ENCODE results near the gene SH3TC1. TPM values are rescaled to one million over a fixed set of nuclear protein-coding genes. Genes with fewer than 3 reads are reported as not detected.

SH3TC1 gene
- total and polyA plus RNA-seq, 2 of the 13 experiments (the other 11 are each of a cell fraction or from before 2014, with no cell fraction given): 14.9 to 21.8 TPM

GRCh38 chr4:8158710-8159536 lies 40.2 kb upstream of the SH3TC1 start, which contains the start of gene ABLIM2 (continued):
- peak; percentile 84 for TF ChIP-seq GMEB1 (CRISPR knock-in tag; IDR thresholded peaks at IDR 0.05; ENCODE audit: borderline replicate concordance)
- peak; percentile 90; the same call in 1 of the 2 replicates for TF ChIP-seq ZNF572 (CRISPR knock-in tag; IDR thresholded peaks at IDR 0.05)
- peak; percentile 36; the same call in 1 of the 2 replicates for TF ChIP-seq TFAP4 (IDR thresholded peaks at IDR 0.05; ENCODE audit: borderline replicate concordance, low read depth)
- TF ChIP-seq ZBTB25 (CRISPR knock-in tag; IDR thresholded peaks at IDR 0.05): 0 out of 2 replicates have a peak, but pooled peaks have one; percentile 29
- no peak for TF ChIP-seq ZNF296 (CRISPR knock-in tag; conservative IDR thresholded peaks at IDR 0.05)
- no peak for TF ChIP-seq CEBPZ (IDR thresholded peaks at IDR 0.05; ENCODE audit: low read length)
- TF ChIP-seq MEIS2 (CRISPR knock-in tag; IDR thresholded peaks at IDR 0.05): peak; percentile 30; the same call in 1 of the 2 replicates
- 0 out of 2 replicates have a peak, but pooled peaks have one; percentile 37 for TF ChIP-seq BRD4 (CRISPR knock-in tag; IDR thresholded peaks at IDR 0.05)
- TF ChIP-seq XBP1 (CRISPR knock-in tag; IDR thresholded peaks at IDR 0.05): no peak
- no peak for TF ChIP-seq HMGA1 (CRISPR knock-in tag; conservative IDR thresholded peaks at IDR 0.05)
- TF ChIP-seq DR1 (CRISPR knock-in tag; IDR thresholded peaks at IDR 0.05): no peak
- no peak for TF ChIP-seq SMARCC2 (IDR thresholded peaks at IDR 0.05)
- TF ChIP-seq ZNF777 (CRISPR knock-in tag; IDR thresholded peaks at IDR 0.05): peak; percentile 50
- peak; percentile 56; the same call in 1 of the 2 replicates for TF ChIP-seq MYC (CRISPR knock-in tag; IDR thresholded peaks at IDR 0.05; ENCODE audit: borderline replicate concordance)
- TF ChIP-seq ZNF564 (CRISPR knock-in tag; IDR thresholded peaks at IDR 0.05): no peak
- peak; percentile 56; the same call in 1 of the 2 replicates for TF ChIP-seq PATZ1 (CRISPR knock-in tag; IDR thresholded peaks at IDR 0.05)

Measured in HepG2 (cell line).